ENCODE results near the gene TRDN. TPM values are rescaled to one million over a fixed set of nuclear protein-coding genes. Genes with fewer than 3 reads are reported as not detected.

TRDN gene
- total RNA-seq, 1 experiment from 2014 or later, result 10.4 TPM

DNA sequence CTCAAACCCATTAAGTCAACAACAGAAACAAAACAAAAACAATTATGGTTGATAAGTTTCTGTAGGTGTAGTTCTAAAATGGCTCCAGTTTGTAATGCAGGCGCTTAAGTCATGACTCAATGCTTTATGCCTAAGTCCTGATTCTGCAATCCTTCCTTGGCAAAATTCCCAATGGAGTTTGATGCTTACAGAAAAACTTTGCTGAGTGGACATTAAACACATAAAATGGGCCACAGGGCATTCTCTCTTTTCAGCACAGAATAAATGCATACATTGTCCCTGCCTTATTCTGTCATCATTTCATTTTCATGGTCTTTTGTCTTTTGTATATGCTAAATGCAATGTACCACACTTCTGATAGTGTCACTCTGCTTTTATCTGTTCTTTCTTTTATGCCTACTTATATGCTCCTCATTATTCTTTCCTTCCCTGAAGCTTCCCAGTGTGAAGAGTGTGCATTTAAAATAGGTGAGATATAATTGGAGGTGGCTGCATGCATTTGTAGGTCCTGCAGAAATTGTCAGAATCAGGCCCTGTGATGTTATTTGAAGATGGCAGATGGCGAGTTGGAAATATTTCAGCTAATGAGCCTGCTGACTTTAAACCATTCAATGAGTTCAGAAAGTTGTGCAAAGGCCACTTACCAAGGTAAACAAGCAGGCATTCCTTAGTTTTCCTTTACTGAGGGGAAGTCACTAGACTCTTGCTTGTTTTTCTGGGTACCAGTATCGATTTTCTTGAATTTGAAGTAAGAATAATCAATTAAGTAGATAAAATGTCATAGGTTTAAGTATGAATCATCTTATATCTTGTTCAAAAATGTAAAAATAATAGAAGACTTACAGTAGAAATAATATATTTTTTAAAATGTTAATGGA is 313.1 kb downstream of the TRDN start:
- no peak overlapping the region for H3K4ac ChIP-seq (ENCODE audit: low read depth, low read length)
- Mint-ChIP-seq H3K36me3 (ENCODE audit: insufficient read depth in 1 of 3, low read depth in 3 of 3) (no peaks in the 10 kb centered on the region), H3K4me1 (no peaks in the 10 kb centered on the region), H3K27me3 (ENCODE audit: low read depth) (no peaks in the 10 kb centered on the region; the same call in 1 of the 2 replicates), H3K27ac (no peak overlapping the region), H3K4me3 (no peak overlapping the region), H3K9me3 (no peaks in the 10 kb centered on the region)
- no peak overlapping the region for H3T11ph ChIP-seq (ENCODE audit: low read length)
- no peak overlapping the region for H3K4me2 ChIP-seq (ENCODE audit: insufficient read depth, insufficient read length, low read length)
- no peaks in the 10 kb centered on the region for H3K4me1 ChIP-seq (ENCODE audit: insufficient read depth, low read length)
- no peak overlapping the region for H3K14ac ChIP-seq (ENCODE audit: insufficient read depth, low read length)
- H3K27ac ChIP-seq (ENCODE audit: insufficient read length, low read depth, low read length), result no peak overlapping the region
- WGBS (ENCODE audit: extremely low coverage, insufficient read length, low lambda C conversion rate), result no CpG with 5 or more reads among the region's 3 CpGs
- no peak overlapping the region for H3K23ac ChIP-seq (ENCODE audit: insufficient read length, low read depth, low read length)
- no peak overlapping the region for H2AFZ ChIP-seq (ENCODE audit: low read length)
- no peak overlapping the region for H2BK15ac ChIP-seq (ENCODE audit: low read depth, low read length)
- no peak overlapping the region for H3K56ac ChIP-seq (ENCODE audit: insufficient read length, low read depth, low read length)
- H4K5ac ChIP-seq (ENCODE audit: insufficient read length, low read depth, low read length), result no peak overlapping the region
- TF ChIP-seq, protein P1, sequence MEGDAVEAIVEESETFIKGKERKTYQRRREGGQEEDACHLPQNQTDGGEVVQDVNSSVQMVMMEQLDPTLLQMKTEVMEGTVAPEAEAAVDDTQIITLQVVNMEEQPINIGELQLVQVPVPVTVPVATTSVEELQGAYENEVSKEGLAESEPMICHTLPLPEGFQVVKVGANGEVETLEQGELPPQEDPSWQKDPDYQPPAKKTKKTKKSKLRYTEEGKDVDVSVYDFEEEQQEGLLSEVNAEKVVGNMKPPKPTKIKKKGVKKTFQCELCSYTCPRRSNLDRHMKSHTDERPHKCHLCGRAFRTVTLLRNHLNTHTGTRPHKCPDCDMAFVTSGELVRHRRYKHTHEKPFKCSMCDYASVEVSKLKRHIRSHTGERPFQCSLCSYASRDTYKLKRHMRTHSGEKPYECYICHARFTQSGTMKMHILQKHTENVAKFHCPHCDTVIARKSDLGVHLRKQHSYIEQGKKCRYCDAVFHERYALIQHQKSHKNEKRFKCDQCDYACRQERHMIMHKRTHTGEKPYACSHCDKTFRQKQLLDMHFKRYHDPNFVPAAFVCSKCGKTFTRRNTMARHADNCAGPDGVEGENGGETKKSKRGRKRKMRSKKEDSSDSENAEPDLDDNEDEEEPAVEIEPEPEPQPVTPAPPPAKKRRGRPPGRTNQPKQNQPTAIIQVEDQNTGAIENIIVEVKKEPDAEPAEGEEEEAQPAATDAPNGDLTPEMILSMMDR (conservative IDR thresholded peaks at IDR 0.05), result no peak
- no peak overlapping the region for H2BK120ac ChIP-seq (ENCODE audit: low read depth, low read length, poor library complexity, severe bottlenecking)
- no peaks in the 10 kb centered on the region for H4K20me1 ChIP-seq (ENCODE audit: control insufficient read depth, insufficient read depth, insufficient read length)
- H3K27me3 ChIP-seq (ENCODE audit: insufficient read depth, low read length), result no peaks in the 10 kb centered on the region
- H3K23me2 ChIP-seq (ENCODE audit: insufficient read length, low read depth, low read length, poor library complexity, severe bottlenecking), result no peaks in the 10 kb centered on the region
- no peak overlapping the region for H4K8ac ChIP-seq (replicated peaks; ENCODE audit: insufficient read length, low read depth, low read length)
- H4K91ac ChIP-seq (ENCODE audit: insufficient read length, low read depth, low read length), result no peak overlapping the region
- H3K79me2 ChIP-seq (ENCODE audit: insufficient read depth, low read length), result no peaks in the 10 kb centered on the region
- H2BK20ac ChIP-seq (ENCODE audit: low read depth, low read length, poor library complexity, severe bottlenecking), result no peak overlapping the region
- no peak overlapping the region for H2BK5ac ChIP-seq (ENCODE audit: insufficient read length, low read length)
- DNase-seq, result no peak
- no peaks in the 10 kb centered on the region for H3K9me3 ChIP-seq (ENCODE audit: control insufficient read depth, low read depth, low read length)
- H3K79me1 ChIP-seq (ENCODE audit: insufficient read depth, low read depth, low read length, poor library complexity, severe bottlenecking), result no peaks in the 10 kb centered on the region
- H3K18ac ChIP-seq (ENCODE audit: insufficient read length, low read depth, low read length), result no peak overlapping the region
- no peak overlapping the region for H2AK5ac ChIP-seq (ENCODE audit: insufficient read length, low read length)
- no peak overlapping the region for H3K9ac ChIP-seq (ENCODE audit: extremely low read depth, insufficient read length, low read length)
- no peak overlapping the region for H2BK12ac ChIP-seq (ENCODE audit: insufficient read length, low read depth, low read length)
